ENCODE results near the gene PRKCA.

Gene PRKCA

GRCh38 chr17:66480243-66480642 lies 177.8 kb downstream of the PRKCA start:
- DNase-seq (ENCODE audit: low spot score), result no peak
- no peak for TF ChIP-seq CTCF (IDR thresholded peaks at IDR 0.05; ENCODE audit: extremely low read depth, missing control alignments)

- no peak for DNase-seq (ENCODE audit: low spot score)
- no peak for TF ChIP-seq CTCF (IDR thresholded peaks at IDR 0.05; ENCODE audit: extremely low read depth, missing control alignments)
Observed at GRCh38 chr17:66480802-66481201, 178.4 kb downstream of the PRKCA start.

GRCh38 chr17:66481271-66481670 lies 178.9 kb downstream of the PRKCA start:
- no peak for DNase-seq (ENCODE audit: low spot score)

GRCh38 chr17:66483906-66484305 lies 181.5 kb downstream of the PRKCA start:
- TF ChIP-seq CTCF (IDR thresholded peaks at IDR 0.05; ENCODE audit: extremely low read depth, missing control alignments), result no peak
- no peak for DNase-seq (ENCODE audit: low spot score)

More at GRCh38 chr17:66481271-66481670, 178.9 kb downstream of the PRKCA start:
- TF ChIP-seq CTCF (IDR thresholded peaks at IDR 0.05; ENCODE audit: extremely low read depth, missing control alignments), result no peak

- TF ChIP-seq CTCF (IDR thresholded peaks at IDR 0.05; ENCODE audit: extremely low read depth, missing control alignments), result no peak
- no peak for DNase-seq (ENCODE audit: low spot score)
Observed at GRCh38 chr17:66485309-66485947, 183.0 kb downstream of the PRKCA start.

GRCh38 chr17:66487121-66487520 lies 184.7 kb downstream of the PRKCA start:
- DNase-seq (ENCODE audit: low spot score), result no peak
- no peak for TF ChIP-seq CTCF (IDR thresholded peaks at IDR 0.05; ENCODE audit: extremely low read depth, missing control alignments)

- no peak for DNase-seq (ENCODE audit: low spot score)
- TF ChIP-seq CTCF (IDR thresholded peaks at IDR 0.05; ENCODE audit: extremely low read depth, missing control alignments), result no peak
Observed at GRCh38 chr17:66487981-66488468, 185.6 kb downstream of the PRKCA start.

Data from GM20000 (cell line).